GM20431 (cell line): ENCODE results near the gene FTH1.
"Not testable (repeated sequence)": the region's sequence is repeated elsewhere in the genome, so short reads cannot be mapped to it uniquely, and the experiment has no call there.

Experiments used
- in situ Hi-C: fragments of 300-500 bp; cut with MseI, MboI; formaldehyde crosslinking; loops from one replicate; pipeline ENCODE4 v1.15.0; 2020; ENCODE audit warnings: low sequenced_read_pairs; ENCODE audit not compliant: unreplicated experiment

FTH1 gene

DNA sequence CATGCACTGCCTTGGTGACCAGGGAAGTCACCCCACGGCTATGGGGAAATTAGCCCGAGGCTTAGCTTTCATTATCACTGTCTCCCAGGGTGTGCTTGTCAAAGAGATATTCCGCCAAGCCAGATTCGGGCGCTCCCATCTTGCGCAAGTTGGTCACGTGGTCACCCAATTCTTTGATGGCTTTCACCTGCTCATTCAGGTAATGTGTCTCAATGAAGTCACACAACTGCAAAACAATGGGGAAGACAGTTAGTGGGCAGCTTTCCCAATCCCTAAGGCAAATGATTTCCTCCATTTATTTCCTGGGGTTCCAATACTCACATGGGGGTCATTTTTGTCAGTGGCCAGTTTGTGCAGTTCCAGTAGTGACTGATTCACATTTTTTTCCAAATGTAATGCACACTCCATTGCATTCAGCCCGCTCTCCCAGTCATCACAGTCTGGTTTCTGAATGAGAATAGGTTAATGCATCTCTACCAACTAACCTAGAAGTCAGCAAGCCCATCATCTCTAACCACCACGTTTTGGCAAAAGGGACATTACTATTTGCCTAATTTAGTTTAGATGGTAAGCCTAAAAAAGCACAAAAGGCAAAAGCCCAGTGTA, 2.7 kb downstream of the FTH1 start:
- in situ Hi-C loops = not testable (repeated sequence)

DNA sequence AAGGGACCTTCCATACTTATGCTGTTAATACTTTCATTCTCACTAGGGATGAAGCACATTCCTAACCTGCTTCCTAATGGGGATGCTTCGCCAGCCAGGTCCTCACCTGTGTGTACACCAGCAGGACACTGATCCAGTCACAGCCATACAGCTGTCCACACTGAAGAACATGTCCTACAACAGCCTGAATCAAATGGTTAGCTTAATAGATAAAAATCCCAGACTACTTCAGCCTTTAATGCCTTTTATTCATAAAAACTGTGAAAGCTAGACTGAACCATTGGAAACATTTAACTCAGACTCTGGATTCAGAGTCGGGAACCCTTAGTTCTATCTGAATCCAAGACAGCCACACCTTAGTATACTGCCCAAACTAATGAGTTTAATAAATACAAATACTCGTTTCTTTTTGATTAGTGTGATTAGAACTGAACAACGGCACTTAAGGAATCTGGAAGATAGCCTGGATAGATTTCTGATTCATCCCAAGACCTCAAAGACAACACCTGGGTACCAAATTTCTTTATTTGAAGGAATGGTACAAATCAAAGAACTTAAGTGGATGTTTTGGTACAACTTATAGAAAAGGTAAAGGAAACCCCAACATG, 3.3 kb downstream of the FTH1 start:
- in situ Hi-C loops = no loop called here

DNA sequence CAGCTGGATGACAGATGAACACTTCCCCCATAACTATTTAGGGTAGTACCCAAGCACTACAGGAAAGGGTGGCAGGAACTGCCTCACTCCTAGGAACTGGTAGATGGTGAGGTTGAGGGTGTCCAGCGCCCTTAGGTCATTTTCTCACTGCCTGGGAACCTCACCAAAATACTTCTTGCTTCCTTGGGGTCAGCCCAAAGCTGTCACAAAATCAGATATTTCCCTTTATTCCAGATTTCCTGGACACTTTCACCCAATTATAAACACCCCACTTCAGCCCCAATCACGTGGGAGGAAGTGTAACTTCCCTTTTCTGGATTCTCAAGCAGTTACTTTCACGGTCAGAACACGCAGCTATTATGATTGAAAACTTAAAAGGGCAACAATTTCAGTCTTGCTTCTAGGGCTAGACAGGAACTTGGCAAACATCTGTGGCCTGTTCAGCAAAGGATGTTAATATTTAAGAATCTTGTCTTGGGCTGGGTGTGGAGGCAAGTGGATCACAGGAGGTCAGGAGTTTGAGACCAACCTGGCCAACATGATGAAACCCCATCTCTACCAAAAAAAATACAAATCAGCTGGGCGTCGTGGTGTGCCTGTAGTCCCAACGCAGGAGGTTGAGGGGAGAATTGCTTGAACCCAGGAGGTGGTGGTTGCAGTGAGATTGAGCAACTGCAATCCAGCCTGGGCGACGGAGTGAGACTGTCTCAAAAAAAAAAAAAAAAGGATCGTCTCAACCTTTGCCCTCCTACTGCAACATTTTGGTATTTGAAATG, 4.0 kb downstream of the FTH1 start:
- in situ Hi-C loops = no loop called here

DNA sequence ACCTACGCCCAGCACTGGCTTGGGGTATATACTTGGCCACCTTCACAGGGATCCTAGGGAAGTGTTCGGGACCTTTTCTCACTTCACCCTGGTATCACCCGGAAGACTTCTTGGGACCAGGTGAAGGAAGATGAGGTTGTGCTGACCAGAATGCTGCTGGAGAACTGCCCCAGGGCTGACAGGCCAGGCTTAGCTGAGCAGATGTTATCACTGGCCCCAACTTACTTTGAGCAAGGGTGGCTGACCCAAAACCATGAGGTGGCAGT, 4.5 kb downstream of the FTH1 start:
- in situ Hi-C loops = no loop called here

DNA sequence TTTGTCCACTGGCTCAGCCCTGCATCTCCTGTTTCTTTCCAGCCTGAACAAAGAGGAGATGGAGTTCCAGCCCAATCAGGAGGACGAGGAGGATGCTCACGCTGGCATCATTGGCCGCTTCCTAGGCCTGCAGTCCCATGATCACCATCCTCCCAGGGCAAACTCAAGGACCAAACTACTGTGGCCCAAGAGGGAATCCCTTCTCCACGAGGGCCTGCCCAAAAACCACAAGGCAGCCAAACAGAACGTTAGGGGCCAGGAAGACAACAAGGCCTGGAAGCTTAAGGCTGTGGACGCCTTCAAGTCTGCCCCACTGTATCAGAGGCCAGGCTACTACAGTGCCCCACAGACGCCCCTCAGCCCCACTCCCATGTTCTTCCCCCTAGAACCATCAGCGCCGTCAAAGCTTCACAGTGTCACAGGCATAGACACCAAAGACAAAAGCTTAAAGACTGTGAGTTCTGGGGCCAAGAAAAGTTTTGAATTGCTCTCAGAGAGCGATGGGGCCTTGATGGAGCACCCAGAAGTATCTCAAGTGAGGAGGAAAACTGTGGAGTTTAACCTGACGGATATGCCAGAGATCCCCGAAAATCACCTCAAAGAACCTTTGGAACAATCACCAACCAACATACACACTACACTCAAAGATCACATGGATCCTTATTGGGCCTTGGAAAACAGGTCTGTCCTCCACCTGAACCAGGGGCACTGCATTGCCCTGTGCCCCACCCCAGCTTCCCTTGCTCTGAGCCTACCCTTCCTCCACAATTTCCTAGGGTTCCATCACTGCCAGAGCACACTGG, 5.0 kb downstream of the FTH1 start:
- in situ Hi-C loops = no loop called here

DNA sequence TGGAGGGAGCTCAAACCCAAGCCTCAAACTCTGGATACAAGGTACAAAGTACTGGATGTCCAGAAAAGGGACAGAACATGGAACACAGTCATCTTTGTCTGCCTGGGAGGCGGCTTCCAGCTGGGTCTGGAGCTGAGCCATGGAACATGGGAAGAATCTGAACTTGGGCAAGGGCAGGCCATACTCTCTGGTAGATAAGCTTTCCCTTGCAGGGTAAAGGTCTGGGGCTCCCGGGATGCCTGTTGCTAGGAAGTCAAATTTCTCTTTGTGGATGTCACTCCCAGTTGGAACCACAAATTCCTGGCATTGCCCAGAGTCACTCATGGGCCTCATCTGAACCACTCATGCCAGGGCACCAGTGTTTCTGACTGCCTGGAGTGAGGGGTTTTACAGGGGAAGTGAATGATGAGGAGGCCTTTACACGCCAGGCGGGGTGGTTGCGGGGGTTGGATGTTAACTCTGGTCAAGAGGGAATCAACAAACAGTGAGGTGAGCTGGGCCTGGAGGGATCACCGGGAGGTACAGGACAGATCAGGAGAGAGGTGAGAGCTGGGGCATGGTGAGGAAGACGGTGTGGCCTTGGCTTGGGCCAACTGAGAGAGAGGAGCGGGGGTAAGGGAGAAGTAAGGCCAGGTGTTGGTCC, 5.7 kb downstream of the FTH1 start:
- in situ Hi-C loops = no loop called here

DNA sequence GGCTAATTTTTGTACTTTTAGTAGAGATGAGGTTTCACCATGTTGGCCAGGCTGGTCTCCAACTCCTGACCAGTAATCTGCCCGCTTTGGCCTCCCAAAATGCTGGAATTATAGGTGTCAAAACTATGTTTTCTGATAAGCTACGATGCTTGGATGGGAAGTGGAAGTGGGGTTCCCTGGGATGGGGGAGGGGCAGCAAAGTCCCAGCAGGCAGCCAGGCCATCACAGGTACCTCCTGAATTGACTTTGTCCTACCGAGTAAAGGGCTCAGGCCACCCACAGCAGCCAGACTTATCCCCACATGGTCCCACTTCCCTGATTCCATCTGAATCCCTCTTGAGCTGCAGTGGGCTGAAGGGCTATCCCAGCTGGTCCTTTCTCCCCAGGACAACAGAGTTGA, 6.9 kb downstream of the FTH1 start:
- in situ Hi-C loops = no loop called here

DNA sequence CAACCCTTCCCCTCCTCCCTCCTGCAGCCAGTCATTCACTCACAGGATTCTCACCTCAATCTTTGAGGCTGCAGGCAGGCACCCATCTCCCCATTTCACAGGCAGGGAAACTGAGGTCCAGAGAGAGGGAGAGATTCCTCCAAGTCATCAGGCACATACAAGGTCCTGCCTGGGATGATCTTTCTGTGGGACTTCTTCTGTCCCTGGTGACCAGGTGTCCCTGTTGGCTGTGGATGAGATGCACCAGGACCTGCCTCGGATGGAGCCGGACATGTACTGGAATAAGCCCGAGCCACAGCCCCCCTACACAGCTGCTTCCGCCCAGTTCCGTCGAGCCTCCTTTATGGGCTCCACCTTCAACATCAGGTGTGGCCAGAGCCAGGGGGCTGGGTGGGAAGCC, 7.8 kb downstream of the FTH1 start:
- in situ Hi-C loops = no loop called here

DNA sequence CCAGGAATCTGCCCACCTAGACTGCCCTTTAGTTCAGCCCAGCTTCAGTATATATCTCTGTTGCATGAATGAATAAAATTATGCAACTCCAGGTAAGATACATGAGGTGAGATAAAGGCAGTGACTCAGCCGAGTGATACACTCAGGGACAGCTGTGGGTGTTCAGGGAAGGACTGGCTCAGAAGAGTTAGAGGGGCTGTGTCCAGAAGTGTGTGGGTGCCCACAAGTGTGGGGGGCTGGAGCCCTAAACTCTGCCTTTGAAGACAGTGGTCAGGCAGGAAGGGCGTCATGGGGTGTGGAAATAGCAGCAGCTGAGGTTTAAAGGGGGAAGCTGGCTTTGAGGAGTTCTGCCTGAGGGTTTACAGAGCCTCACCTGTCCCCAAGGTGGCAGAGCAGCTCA, 8.3 kb downstream of the FTH1 start:
- in situ Hi-C loops = no loop called here

DNA sequence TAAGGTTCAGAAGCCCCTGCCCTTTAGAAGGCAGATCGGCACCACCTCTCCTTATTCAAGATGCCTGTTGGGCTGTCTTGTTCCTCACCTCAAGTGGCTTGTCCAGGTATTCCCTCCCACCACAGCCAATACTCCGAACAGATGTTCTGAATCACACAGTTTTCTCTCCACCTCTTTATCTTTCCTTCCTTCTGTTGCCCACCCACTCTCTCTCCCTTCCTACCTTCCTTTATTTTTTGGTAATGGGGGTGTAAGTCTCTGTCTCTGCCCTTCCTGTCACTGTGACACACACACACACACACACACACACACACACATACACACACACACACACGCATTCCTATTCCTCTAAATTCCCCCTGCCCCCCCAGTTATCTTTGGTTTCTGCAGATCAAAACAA, 8.8 kb downstream of the FTH1 start:
- in situ Hi-C loops = no loop called here

DNA sequence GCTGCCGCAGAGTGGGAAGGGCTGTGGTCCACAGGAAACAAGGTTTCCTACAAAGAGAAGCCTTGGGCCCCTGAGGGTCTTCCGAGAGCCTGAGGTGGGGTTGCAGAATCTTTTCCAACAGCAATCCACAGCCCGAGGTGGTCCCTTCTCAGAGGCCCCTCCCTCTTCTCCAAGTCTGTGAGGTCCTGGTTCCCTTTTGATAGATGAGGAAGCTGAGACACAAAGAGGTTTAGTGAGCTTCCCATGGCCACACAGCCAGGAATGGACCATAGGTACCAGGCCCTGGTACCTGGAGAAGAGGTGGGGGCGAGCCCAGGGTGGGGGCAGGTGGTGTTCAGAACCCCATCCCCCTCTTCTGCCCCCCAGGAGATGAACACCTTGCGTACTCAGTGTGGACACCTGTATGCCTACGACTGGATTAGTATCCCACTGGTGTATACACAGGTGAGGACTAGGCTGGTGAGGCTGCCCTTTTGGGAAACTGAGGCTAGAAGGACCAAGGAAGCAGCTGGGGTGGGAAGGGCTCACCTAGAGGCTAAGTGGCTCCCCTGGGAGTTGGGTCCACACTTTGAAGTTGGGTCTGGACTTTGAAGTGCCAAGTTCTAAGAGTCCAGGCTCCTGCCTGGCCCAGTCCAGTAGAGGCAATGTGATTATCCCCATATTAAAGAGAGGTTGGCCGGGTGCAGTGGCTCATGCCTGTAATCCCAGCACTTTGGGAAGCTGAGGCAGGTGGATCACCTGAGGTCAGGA, 10.2 kb downstream of the FTH1 start:
- in situ Hi-C loops = no loop called here

DNA sequence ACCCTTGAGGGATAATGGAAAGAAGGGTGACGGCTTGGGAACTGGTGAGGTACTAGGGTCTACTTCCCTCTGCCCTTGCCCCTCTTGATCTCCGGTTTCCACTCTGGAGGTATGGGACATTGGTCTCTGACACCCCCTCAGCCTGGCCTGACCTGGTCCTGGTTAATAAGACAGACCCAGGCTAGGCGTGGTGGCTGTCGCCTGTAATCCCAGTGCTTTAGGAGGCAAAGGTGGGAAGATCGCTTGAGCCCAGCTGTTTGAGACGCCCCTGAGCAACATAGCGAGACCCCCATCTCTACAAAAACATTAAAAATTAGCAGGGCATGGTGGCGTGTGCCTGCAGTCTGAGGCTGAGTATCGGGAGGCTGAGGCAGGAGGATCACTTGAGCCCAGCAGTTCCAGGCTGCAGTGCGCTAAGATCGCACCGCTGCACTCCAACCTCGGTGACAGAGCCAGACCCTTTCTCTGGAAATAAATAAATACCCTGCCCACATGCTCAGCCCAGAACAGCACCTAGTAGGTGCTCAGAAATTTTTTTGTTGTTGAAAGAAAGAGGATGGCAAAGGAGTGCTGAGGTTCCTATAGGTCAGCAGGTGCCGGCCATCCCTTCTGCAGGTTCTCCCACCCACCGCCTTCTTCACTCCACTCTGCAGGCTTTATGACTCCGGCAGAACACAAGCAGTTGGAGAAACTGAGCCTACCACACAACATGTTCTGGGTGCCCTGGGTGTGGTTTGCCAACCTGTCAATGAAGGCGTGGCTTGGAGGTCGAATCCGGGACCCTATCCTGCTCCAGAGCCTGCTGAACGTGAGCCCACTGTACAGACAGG, 11.0 kb downstream of the FTH1 start:
- in situ Hi-C loops = no loop called here

DNA sequence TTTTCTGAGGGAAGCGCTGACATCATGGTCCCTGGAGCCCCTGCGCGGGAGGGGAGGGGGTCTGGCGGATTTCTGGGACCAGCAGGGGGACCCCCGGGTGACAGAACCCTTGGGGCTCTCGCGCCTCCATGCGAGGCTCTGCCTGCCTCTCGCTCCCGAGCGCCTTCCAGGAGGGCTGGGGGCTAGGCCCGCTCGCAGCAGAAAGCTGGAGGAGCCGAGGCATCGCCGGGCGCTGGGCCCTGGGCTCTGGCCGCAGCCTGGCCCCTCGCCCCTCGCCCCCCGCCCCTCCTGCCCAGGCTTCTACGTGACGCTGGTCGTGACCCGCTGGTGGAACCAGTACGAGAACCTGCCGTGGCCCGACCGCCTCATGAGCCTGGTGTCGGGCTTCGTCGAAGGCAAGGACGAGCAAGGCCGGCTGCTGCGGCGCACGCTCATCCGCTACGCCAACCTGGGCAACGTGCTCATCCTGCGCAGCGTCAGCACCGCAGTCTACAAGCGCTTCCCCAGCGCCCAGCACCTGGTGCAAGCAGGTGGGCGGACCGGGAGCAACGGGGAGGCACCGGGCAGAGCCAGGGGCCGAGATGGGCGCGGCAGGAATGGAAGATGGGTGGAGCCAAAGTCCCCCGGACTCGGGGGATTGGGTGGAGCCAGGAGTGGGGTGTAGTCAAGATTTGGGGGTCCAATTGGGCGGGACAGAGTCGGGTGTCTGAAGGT, 11.9 kb downstream of the FTH1 start:
- in situ Hi-C loops = no loop called here

DNA sequence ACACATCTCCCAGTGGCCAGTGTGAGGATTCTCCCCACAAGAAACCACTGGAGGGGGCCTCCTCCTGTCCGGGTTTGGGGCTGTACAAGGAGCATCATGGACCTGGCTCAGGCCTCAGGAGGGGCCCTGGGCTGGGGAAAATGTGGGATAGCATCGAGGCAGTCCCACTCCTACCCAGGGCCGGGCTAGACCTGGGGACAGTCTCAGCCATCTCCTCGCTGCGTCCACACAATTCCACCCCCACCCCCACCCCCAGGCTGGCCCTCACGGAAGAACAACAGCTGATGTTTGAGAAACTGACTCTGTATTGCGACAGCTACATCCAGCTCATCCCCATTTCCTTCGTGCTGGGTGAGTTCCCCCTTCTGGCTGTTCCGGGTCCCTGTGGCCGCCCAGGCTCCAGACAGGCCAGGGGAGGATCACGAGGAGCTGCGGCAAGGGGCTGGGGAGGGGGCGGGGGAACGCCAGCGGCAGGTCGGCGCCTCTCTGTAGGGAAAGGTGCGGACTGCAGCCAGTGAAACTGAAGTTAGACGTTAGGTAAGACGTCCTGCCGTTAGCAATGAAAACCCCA, 12.5 kb downstream of the FTH1 start:
- in situ Hi-C loops = no loop called here

DNA sequence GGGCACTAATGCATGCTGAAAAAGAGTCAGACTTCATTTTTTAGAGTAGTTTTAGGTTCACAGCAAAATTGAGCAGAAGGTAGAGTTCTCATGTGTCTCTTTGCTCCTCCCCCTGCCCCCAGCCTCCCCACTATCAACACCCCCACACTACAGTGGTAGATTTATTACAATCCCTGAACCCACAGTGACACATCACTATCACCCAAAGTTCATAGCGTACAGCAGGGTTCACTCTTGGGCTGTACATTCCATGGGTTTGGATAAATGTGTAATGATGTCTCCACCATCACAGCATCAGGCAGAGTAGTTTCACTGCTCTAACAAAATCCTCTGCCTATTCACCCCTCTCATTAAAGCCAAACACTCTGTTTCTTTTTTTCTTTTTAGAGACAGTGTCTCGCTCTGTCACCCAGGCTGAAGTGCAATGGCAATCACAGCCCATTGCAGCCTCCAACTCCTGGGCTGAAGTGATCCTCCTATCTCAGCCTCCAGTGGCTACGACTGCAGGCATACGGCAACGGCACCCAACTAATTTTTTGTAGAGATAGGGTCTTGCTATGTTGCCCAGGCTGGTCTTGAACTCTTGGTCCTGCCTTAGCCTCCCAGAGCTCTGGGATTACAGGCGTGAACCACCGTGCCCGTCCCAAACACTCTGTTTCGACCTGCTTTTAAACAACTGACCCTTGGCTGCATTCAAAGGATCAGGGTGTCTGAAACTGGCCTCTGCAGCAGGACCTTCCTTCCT, 13.2 kb downstream of the FTH1 start:
- in situ Hi-C loops = no loop called here

DNA sequence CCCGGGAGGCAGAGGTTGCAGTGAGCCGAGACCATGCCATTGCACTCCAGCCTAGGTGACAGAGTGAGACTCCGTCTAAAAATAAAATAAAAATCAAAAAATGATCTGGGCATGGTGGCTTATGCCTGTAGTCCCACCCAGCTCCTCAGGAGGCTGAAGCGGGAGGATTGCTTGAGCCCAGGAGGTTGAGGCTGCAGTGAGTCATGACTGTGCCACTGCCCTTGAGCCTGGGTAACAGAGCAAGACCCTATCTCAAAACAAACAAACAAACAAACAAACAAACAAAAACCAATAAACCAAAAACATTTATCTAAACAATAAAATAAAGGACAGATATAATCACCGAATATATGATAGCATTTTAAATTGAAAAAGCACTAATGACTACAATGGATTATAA, 13.8 kb downstream of the FTH1 start:
- in situ Hi-C loops = not testable (repeated sequence)

DNA sequence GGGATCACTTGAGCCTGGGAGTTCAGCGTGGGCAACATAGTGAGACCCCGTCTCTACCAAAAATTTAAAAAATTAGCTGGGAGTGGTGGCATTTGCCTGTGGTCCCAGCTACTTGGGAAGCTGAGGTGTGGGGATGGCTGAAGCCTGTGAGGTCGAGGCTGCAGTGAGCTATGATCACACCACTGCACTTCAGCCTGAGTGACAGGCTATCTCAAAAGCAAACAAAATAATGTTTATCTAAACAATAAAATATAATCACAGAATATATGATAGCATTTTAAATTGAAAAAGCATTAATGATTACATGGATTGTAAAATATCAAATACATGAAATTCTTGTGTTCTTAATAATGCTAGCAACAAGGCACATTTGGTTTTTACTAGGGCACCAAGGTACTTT, 14.6 kb downstream of the FTH1 start:
- in situ Hi-C loops = no loop called here
